ENCODE data around the gene F3.

F3 gene

DNA sequence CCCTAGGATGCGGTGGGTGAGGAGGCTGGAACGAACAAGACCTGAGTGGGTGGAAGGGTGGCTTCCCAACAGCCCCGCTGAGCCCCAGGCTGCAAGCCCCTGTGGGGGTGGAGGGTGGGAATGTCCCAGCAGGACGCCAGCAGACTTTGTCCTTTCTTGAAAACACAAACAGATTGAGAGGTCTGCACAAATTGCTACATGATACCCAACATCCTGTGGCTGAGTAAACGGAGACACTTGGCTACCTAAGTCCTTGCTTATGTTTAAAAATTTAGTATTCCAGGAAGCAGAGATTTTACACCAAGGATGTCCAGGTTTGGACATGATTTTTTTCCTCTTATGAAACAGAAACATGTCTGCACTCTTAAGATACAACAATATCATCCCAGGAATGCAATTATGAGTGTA lies 11.8 kb upstream of the F3 start:
- no peak overlapping the region for H3K4me3 ChIP-seq (ENCODE audit: low read depth, low read length)
- no peak for DNase-seq
- no peaks in the 10 kb centered on the region for H3K36me3 ChIP-seq
- H3K9me3 ChIP-seq: no peaks in the 10 kb centered on the region
- no peaks in the 10 kb centered on the region for H3K27me3 ChIP-seq
- H3K4me1 ChIP-seq: peaks cover 7% of the 10 kb centered on the region
- TF ChIP-seq, protein P1, sequence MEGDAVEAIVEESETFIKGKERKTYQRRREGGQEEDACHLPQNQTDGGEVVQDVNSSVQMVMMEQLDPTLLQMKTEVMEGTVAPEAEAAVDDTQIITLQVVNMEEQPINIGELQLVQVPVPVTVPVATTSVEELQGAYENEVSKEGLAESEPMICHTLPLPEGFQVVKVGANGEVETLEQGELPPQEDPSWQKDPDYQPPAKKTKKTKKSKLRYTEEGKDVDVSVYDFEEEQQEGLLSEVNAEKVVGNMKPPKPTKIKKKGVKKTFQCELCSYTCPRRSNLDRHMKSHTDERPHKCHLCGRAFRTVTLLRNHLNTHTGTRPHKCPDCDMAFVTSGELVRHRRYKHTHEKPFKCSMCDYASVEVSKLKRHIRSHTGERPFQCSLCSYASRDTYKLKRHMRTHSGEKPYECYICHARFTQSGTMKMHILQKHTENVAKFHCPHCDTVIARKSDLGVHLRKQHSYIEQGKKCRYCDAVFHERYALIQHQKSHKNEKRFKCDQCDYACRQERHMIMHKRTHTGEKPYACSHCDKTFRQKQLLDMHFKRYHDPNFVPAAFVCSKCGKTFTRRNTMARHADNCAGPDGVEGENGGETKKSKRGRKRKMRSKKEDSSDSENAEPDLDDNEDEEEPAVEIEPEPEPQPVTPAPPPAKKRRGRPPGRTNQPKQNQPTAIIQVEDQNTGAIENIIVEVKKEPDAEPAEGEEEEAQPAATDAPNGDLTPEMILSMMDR (IDR thresholded peaks at IDR 0.05; ENCODE audit: low read depth, low read length): no peak

DNA sequence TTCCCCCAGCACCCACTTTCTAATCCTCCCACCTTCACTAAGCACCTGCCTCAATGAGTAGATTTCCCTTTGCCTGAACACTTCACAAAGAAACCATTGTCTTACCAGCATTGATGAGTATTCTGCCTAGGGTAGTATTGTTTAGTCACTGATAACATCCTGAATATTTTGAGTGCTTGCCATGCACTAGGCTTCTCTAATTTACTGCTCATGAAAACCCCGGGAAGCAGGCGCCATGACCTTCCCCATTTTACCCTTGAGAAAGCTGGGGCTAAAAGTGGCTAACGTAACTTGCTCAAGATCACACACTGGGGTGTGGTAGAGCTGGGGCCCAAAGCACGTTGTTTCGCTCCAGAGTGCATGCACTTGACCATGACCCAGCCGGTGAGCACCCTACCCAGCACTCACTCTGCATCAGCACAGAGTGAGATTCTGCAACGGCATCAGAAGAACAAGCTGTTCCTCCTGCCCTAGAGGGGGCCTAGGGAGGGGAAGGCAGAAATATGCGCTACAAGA lies 10.6 kb upstream of the F3 start:
- DNase-seq: no peak
- no peaks in the 10 kb centered on the region for H3K36me3 ChIP-seq
- H3K4me1 ChIP-seq: peaks cover 7% of the 10 kb centered on the region
- no peaks in the 10 kb centered on the region for H3K27me3 ChIP-seq
- H3K9me3 ChIP-seq: no peaks in the 10 kb centered on the region
- TF ChIP-seq, protein P1 (IDR thresholded peaks at IDR 0.05; ENCODE audit: low read depth, low read length): no peak
- no peak overlapping the region for H3K4me3 ChIP-seq (ENCODE audit: low read depth, low read length)

DNA sequence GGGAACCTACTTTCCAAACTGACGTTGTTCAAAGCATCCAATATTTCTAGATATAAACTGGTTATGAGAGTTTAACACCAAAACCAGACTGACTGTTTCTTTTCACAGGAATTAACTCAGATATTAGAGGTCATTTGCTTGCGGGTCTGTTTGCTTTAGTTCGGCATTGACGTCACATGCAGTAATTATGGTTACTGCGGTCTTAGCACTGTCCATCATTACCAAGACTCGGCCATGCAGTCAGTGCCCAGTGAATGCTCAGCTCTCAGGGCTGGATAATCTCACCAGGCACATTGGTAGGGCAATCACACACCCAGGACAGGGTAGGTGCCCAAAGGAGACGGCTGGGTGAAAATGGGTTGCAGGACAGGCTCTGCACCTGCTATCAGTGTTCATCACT lies 9.9 kb upstream of the F3 start:
- Histone ChIP-seq H3K36me3 (no peaks in the 10 kb centered on the region), H3K4me1 (peaks cover 7% of the 10 kb centered on the region), H3K4me3 (ENCODE audit: low read depth, low read length) (no peak overlapping the region), H3K9me3 (no peaks in the 10 kb centered on the region), H3K27me3 (no peaks in the 10 kb centered on the region)
- TF ChIP-seq, protein P1 (IDR thresholded peaks at IDR 0.05; ENCODE audit: low read depth, low read length): no peak
- DNase-seq: no peak

DNA sequence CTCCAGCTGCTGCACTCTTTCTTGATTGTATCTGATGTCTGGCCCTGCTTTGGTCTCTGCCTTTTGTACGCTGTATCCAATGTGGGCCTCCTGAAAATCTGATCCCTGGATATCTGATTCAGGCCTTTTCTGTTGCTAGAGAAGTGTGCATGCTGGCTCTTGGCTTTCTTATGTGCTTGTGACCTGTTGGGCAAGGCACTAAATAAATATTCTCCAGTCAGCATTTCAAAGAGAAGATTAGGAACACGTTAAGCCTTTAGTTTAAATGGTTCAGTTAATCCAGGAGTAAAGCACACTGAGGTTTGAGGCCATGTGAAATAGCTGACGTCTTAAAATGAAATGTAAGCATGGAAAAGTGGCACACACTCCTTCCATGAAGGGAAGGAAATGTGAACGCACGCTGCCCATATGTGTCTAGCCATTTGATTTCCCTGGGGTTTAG lies 9.3 kb upstream of the F3 start:
- Histone ChIP-seq H3K9me3 (no peaks in the 10 kb centered on the region), H3K4me3 (ENCODE audit: low read depth, low read length) (no peak overlapping the region), H3K4me1 (peaks cover 7% of the 10 kb centered on the region), H3K27me3 (no peaks in the 10 kb centered on the region), H3K36me3 (no peaks in the 10 kb centered on the region)
- TF ChIP-seq, protein P1 (IDR thresholded peaks at IDR 0.05; ENCODE audit: low read depth, low read length): no peak
- DNase-seq: peak; percentile 10

DNA sequence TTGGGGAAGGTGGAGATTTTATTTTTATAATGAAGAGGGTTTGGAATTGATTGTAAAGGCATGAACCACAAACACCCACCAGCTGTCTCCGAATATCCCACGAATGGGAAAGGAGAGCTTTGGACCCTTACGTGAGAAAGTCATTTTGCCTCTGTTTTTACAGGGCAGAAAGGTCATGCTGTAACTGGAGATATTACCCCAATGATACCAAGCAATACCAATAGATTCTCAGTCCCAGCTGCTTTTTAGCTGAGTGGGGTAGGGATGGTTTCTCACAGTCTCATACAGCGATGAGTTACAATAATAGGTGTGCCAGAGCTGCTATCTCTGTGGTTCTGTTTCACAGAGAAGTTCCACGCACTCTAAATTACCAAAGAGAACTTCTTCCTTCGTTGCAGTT lies 8.8 kb upstream of the F3 start:
- H3K4me3 ChIP-seq (ENCODE audit: low read depth, low read length): no peak overlapping the region
- no peaks in the 10 kb centered on the region for H3K9me3 ChIP-seq
- TF ChIP-seq, protein P1 (IDR thresholded peaks at IDR 0.05; ENCODE audit: low read depth, low read length): no peak
- no peaks in the 10 kb centered on the region for H3K27me3 ChIP-seq
- H3K36me3 ChIP-seq: no peaks in the 10 kb centered on the region
- H3K4me1 ChIP-seq: peaks cover 7% of the 10 kb centered on the region
- no peak for DNase-seq

DNA sequence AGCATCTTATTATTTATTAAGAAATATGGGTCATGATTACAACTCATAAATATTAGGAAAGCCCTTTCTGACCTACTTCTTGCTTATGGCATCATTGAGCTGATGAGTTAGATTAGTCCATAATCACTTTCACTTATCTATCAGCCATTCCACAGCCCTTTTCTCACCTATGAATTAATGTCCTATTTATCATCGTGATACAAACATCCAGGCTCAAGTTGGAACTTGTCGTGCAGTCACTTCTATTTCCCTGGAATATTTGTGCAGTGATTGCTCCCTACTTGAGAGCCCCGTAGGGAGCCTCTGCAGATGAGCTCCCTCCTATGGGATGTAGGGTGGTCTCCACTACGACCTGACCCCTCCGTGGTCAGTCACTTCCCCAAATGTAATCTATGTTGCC lies 8.1 kb upstream of the F3 start:
- Histone ChIP-seq H3K4me3 (ENCODE audit: low read depth, low read length) (no peak overlapping the region), H3K4me1 (peaks cover 7% of the 10 kb centered on the region), H3K9me3 (no peaks in the 10 kb centered on the region), H3K36me3 (no peaks in the 10 kb centered on the region), H3K27me3 (no peaks in the 10 kb centered on the region)
- TF ChIP-seq, protein P1 (IDR thresholded peaks at IDR 0.05; ENCODE audit: low read depth, low read length): no peak
- no peak for DNase-seq

Measured in BE2C (cell line).